Heart left ventricle (tissue), 13 donors: ENCODE measurements around the gene WNT3A.

Experiments
- POLR2A ChIP-seq, 2 donors: fragments of 450-650 bp; IDR thresholded peaks; one replicate each; pipeline ENCODE4 v1.6.1; 2017; ENCODE audit warnings: antibody characterized with exemption in 2 of 2, mild to moderate bottlenecking in 2 of 2, moderate library complexity in 2 of 2
- TF ChIP-seq, protein P1 (sequence below), 12 donors: fragments of 200-600 bp; sonication (generic) in 4 of 12; IDR thresholded peaks; one replicate each; pipeline versions ENCODE4 v1.5.0 to v1.8.0; 2018 to 2022; ENCODE audit warnings: antibody characterized with exemption in 12 of 12, mild to moderate bottlenecking in 5 of 12
- donor health status: ischemic (EF 13 %, LVEDD 7.1; RV severe dilation, severe dysfunction).
- donor health status: DM: no; HTN: yes; CAD: no.
- donor health status: DM: no; HTN: no; CAD: no.
- donor health status: ischemic (EF 25% LVEDD 6.9; RV normal size, moderate dysfunction).
- donor health status: ischemic (EF 25% LVEDD 5.7; RV mildly dilated, moderate dysfunction).
- donor health status: ischemic (EF 35%, LVEDD 5.7; RV mildly dilated, moderate dysfunction).
- donor health status: nonischemic (EF 11% LVEDD 7.7; RV severe dilation, severe dysfunction).
- donor health status: DM: yes; HTN: yes; CAD: no.
- donor health status: PGD.
- donor health status: ischemic (EF 29% LVEDD 5.4; RV normal size, mild dysfunction).
- donor health status: nonischemic (EF 23%, LVEDD 6.1; RV moderate dilation, normal function).

DNA sequence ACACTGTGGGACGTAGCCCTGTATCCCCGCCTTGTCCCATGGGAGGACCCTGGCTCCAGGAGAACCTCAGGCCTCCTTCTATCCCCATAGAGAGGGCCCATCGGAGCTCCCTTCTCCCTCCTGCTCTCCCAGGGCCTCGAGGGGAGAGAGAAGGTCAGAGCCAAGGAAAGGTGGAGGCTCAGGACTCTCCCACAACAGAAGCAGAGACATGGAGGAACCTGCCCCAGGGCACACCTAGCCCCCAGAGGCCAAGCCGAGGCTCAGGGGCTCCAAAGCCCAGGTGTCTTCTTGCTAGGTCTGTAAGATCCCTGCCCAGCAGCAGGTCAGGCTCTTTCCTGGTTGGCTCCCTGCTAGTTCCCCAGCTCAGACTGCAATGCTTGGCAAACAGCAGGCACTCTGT, 41.3 kb downstream of the WNT3A start:
- TF ChIP-seq, protein P1, sequence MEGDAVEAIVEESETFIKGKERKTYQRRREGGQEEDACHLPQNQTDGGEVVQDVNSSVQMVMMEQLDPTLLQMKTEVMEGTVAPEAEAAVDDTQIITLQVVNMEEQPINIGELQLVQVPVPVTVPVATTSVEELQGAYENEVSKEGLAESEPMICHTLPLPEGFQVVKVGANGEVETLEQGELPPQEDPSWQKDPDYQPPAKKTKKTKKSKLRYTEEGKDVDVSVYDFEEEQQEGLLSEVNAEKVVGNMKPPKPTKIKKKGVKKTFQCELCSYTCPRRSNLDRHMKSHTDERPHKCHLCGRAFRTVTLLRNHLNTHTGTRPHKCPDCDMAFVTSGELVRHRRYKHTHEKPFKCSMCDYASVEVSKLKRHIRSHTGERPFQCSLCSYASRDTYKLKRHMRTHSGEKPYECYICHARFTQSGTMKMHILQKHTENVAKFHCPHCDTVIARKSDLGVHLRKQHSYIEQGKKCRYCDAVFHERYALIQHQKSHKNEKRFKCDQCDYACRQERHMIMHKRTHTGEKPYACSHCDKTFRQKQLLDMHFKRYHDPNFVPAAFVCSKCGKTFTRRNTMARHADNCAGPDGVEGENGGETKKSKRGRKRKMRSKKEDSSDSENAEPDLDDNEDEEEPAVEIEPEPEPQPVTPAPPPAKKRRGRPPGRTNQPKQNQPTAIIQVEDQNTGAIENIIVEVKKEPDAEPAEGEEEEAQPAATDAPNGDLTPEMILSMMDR (IDR thresholded peaks at IDR 0.05), result no peak
- no peak for TF ChIP-seq POLR2A (IDR thresholded peaks at IDR 0.05)
